A549 treated with CpdA at 1 μM for 4 hours (cell line): ENCODE measurements around the gene KCTD21. TPM values are rescaled to one million over a fixed set of nuclear protein-coding genes. Genes with fewer than 3 reads are reported as not detected.

Experiments used
- total RNA-seq: library from RNA; stranded (reverse); fragments of 200-300 nt; extraction: Qiagen RNA extraction; gene quantifications from 5 replicates; pipeline ENCODE4 v1.2.3, GENCODE V29; 2022; ENCODE audit warnings: low read depth

Gene KCTD21, protein sequence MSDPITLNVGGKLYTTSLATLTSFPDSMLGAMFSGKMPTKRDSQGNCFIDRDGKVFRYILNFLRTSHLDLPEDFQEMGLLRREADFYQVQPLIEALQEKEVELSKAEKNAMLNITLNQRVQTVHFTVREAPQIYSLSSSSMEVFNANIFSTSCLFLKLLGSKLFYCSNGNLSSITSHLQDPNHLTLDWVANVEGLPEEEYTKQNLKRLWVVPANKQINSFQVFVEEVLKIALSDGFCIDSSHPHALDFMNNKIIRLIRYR
- 6.0 to 8.7 TPM (median 8.1 TPM) in 5 replicates for total RNA-seq

DNA sequence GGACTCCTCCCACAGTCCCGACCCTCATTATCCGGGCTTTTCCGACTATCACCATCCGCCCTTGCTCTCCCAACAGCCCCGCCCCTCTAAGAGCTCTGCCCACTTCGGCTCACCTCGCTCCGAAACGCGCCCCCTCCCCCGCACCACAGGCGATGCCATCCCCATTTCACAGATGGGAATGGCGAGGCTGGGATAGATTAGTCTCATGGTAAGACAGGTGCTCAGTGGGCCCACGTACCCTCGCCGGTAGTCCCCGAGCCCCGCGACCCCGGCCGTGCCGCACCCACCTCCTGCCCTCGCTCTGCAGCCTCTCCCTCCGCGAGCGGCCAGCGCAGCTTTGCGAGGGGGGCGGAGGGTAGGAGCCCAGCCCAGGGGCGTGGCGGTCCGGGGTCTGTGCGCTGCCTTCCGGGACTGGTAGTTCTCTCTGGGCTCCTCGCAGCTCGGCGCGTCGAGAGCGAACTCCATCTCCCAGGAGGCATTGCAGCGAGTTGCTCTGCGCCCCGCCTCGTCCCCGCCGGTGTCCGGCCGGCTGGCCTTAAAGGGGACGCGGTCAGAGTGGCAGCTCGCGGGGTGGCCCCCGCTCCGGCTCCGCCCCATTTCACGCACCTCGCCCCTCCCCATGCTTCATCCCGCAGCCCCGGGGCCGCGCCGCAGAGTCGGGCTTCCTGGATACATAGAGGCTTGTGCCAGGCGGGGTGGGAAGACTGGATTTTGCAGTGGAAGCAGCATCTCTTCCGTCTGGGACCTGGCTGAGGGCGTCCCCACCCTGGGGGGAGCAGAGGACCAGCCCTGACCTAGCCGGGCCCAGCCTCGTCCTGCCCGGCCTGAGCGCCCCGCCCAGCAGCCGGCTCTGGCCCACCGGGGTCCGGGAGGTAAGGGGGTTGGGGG lies at the start of gene KCTD21, which contains the start of gene USP35:
TSS of gene KCTD21 (minus strand) at position 341 of the 888 bp plus-strand sequence. CDS start 14,072 bp downstream, outside the sequence.
TSS of gene USP35 (plus strand) at position 634 of the 888 bp plus-strand sequence. CDS start 7,327 bp downstream, outside the sequence.

DNA sequence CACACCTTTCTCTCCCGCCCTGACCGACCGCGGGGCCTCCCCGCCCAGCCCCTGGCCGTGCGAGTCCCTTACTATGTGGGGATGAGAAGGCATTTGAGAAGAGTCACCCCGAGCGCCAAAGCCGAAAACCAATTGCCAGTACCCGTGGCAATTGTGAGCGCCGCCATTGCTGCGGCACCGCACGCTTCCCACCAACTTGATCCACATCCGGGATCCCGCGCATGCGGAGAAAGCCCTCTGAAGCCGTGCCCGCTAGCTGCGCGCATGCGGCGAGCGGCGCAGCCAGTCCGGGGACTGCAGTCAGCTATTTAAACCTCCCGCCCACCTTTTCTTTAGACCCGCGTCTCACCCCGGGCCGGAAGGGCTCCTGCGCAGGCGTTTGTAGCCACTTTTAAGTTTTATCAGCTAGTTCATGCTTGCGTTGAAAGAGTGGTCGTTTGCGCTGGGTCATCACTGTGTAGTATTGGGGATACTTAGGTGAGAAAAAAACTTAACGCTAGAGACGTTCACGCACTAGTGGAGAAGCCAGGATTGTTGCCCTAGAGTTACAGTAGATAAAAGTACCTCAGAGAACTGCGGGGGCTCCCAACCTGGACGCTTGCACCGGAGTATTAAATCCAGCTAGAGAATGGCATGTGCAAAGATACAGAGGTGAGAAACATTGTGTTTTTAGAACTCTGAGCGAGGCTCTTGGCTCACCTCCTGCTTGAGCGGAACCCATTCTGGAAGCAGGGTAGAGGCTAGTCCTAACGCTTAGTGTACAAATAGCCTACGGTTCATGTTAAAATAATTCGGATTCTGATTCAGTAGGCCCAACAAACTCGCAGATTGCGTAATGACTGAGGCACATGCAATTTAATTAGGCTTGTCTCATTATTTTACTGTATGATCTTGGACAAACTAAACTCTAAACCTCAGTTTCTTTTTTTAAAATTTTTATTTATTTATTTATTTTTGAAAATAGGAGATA lies 48.7 kb downstream of the KCTD21 start, which contains the start of gene ALG8:
TSS of gene ALG8 (minus strand) at position 205 of the 970 bp plus-strand sequence. CDS start at position 167, 38 bp downstream.

Other genes starting within 250 kb of the KCTD21 start
- 19.5 to 21.8 TPM (median 20.2 TPM) in 5 replicates for gene INTS4, start 194.0 kb downstream of the KCTD21 start, total RNA-seq
- 1.6 to 2.2 TPM (median 1.9 TPM) in 5 replicates for gene KCTD14, start 165.3 kb downstream of the KCTD21 start, total RNA-seq
- not detected in 5 replicates for gene THRSP, start 124.8 kb downstream of the KCTD21 start, total RNA-seq
- gene NDUFC2, start 108.8 kb downstream of the KCTD21 start, total RNA-seq = 221 to 261 TPM (median 253 TPM) in 5 replicates
- gene ALG8, start 49.0 kb downstream of the KCTD21 start, total RNA-seq = 52.6 to 68.1 TPM (median 62.6 TPM) in 5 replicates
- gene USP35, start 293 bp upstream of the KCTD21 start, total RNA-seq = 4.5 to 7.6 TPM (median 6.6 TPM) in 5 replicates
- gene GAB2, start 229.2 kb upstream of the KCTD21 start, total RNA-seq = 3.4 to 4.8 TPM (median 4.6 TPM) in 5 replicates